ENCODE measurements around the gene ABI3BP. TPM values are rescaled to one million over a fixed set of nuclear protein-coding genes. Genes with fewer than 3 reads are reported as not detected.
A peak's percentile ranks its signal among the peaks of the same experiment; 100 is the strongest.

Gene ABI3BP
- total RNA-seq, 4 donors from 2014 or later: 18.2 to 77.0 (median 29.4) TPM

GRCh38 chr3:100875239-100875638 is 118.0 kb downstream of the ABI3BP start:
- no peak overlapping the region for H3K27ac ChIP-seq
- no peaks in the 10 kb centered on the region for H3K27me3 ChIP-seq
- no peak for TF ChIP-seq POLR2A (IDR thresholded peaks at IDR 0.05)
- TF ChIP-seq CTCF (IDR thresholded peaks at IDR 0.05): no peak
- no peak overlapping the region for H3K4me3 ChIP-seq
- DNase-seq: peak in 2 of 3 donors; percentile 53 to 55
- H3K36me3 ChIP-seq: no peaks in the 10 kb centered on the region
- H3K9me3 ChIP-seq: no peaks in the 10 kb centered on the region
- peaks cover 0 to 6% (median 0%) of the 10 kb centered on the region in 4 donors for H3K4me1 ChIP-seq

- no peaks in the 10 kb centered on the region for H3K36me3 ChIP-seq
- no peak for DNase-seq
- H3K4me3 ChIP-seq: no peak overlapping the region
- H3K27me3 ChIP-seq: no peaks in the 10 kb centered on the region
- no peak overlapping the region for H3K27ac ChIP-seq
- TF ChIP-seq CTCF (IDR thresholded peaks at IDR 0.05) (no peak), POLR2A (IDR thresholded peaks at IDR 0.05) (no peak)
- no peaks in the 10 kb centered on the region for H3K9me3 ChIP-seq
- peaks cover 0 to 6% (median 0%) of the 10 kb centered on the region in 4 donors for H3K4me1 ChIP-seq
Measured at GRCh38 chr3:100873611-100874010, 119.6 kb downstream of the ABI3BP start.

- DNase-seq: no peak
- H3K4me3 ChIP-seq: no peak overlapping the region
- TF ChIP-seq CTCF (IDR thresholded peaks at IDR 0.05) (no peak), POLR2A (IDR thresholded peaks at IDR 0.05) (no peak)
- no peaks in the 10 kb centered on the region for H3K27me3 ChIP-seq
- H3K27ac ChIP-seq: no peak overlapping the region
- peaks cover 0 to 6% (median 0%) of the 10 kb centered on the region in 4 donors for H3K4me1 ChIP-seq
- no peaks in the 10 kb centered on the region for H3K36me3 ChIP-seq
- H3K9me3 ChIP-seq: no peaks in the 10 kb centered on the region
Measured at GRCh38 chr3:100871306-100871705, 121.9 kb downstream of the ABI3BP start.

- H3K27me3 ChIP-seq: no peaks in the 10 kb centered on the region
- no peaks in the 10 kb centered on the region for H3K36me3 ChIP-seq
- no peak overlapping the region for H3K27ac ChIP-seq
- no peaks in the 10 kb centered on the region for H3K9me3 ChIP-seq
- no peaks in the 10 kb centered on the region for H3K4me1 ChIP-seq
- H3K4me3 ChIP-seq: no peak overlapping the region
- no peak for DNase-seq
- TF ChIP-seq CTCF (IDR thresholded peaks at IDR 0.05) (no peak), POLR2A (IDR thresholded peaks at IDR 0.05) (no peak)
Measured at GRCh38 chr3:100869787-100870186, 123.4 kb downstream of the ABI3BP start.

GRCh38 chr3:100868894-100869293 is 124.3 kb downstream of the ABI3BP start:
- DNase-seq: no peak
- Histone ChIP-seq H3K4me3 (no peak overlapping the region), H3K36me3 (no peaks in the 10 kb centered on the region), H3K9me3 (no peaks in the 10 kb centered on the region), H3K4me1 (no peaks in the 10 kb centered on the region), H3K27ac (no peak overlapping the region), H3K27me3 (no peaks in the 10 kb centered on the region)
- no peak for TF ChIP-seq POLR2A (IDR thresholded peaks at IDR 0.05)

GRCh38 chr3:100868096-100868495 is 125.1 kb downstream of the ABI3BP start:
- no peak overlapping the region for H3K4me3 ChIP-seq

More at GRCh38 chr3:100868096-100868495, 125.1 kb downstream of the ABI3BP start:
- Histone ChIP-seq H3K27ac (no peak overlapping the region), H3K4me1 (no peaks in the 10 kb centered on the region), H3K27me3 (no peaks in the 10 kb centered on the region), H3K36me3 (no peaks in the 10 kb centered on the region), H3K9me3 (no peaks in the 10 kb centered on the region)
- TF ChIP-seq CTCF (IDR thresholded peaks at IDR 0.05): no peak
- TF ChIP-seq POLR2A (IDR thresholded peaks at IDR 0.05): no peak
- no peak for DNase-seq

Data from Peyer's patch (tissue), 4 donors.